Hepatocyte (in vitro differentiated cells): ENCODE data around the gene TMEM151A. TPM values are rescaled to one million over a fixed set of nuclear protein-coding genes. Genes with fewer than 3 reads are reported as not detected.
"Not testable (repeated sequence)": the region's sequence is repeated elsewhere in the genome, so short reads cannot be mapped to it uniquely, and the experiment has no call there.

ENCODE experiments used
- DNase-seq: peaks from one replicate; pipeline ENCODE4 v3.0.0-alpha.2; 2016; ENCODE audit warnings: low spot score
- H2AFZ ChIP-seq: fragments of 200-600 bp; sonication (generic); 2 replicates; pipeline ENCODE4 v1.6.0; 2016; ENCODE audit warnings: antibody characterized with exemption, mild to moderate bottlenecking
- H3K27ac ChIP-seq: fragments of 200-600 bp; sonication (generic); 2 replicates; pipeline ENCODE4 v1.5.1; 2016; ENCODE audit warnings: mild to moderate bottlenecking
- H3K27me3 ChIP-seq: fragments of 200-600 bp; sonication (generic); 2 replicates; pipeline ENCODE4 v1.6.1; 2016
- H3K36me3 ChIP-seq: fragments of 200-600 bp; sonication (generic); replicated peaks from 2 replicates; pipeline ENCODE4 v1.5.1; 2016; ENCODE audit warnings: low read depth; ENCODE audit not compliant: insufficient read depth
- H3K4me1 ChIP-seq: fragments of 200-600 bp; sonication (generic); 2 replicates; pipeline ENCODE4 v1.5.1; 2016; ENCODE audit warnings: mild to moderate bottlenecking, moderate library complexity; ENCODE audit not compliant: insufficient read depth
- H3K4me2 ChIP-seq: fragments of 200-600 bp; sonication (generic); 2 replicates; pipeline ENCODE4 v1.6.0; 2016
- H3K4me3 ChIP-seq: fragments of 200-600 bp; sonication (generic); 2 replicates; pipeline ENCODE4 v1.5.1; 2016; ENCODE audit warnings: mild to moderate bottlenecking
- H3K79me2 ChIP-seq: fragments of 200-600 bp; sonication (generic); 2 replicates; pipeline ENCODE4 v1.6.0; 2017; ENCODE audit warnings: mild to moderate bottlenecking
- H3K9me2 ChIP-seq: fragments of 200-600 bp; sonication (generic); replicated peaks from 2 replicates; pipeline ENCODE4 v1.6.0; 2017; ENCODE audit warnings: mild to moderate bottlenecking; ENCODE audit not compliant: insufficient read depth
- H3K9me3 ChIP-seq: fragments of 200-600 bp; sonication (generic); 2 replicates; pipeline ENCODE4 v1.5.1; 2016; ENCODE audit warnings: low read depth, mild to moderate bottlenecking
- H4K20me1 ChIP-seq: fragments of 200-600 bp; sonication (generic); 2 replicates; pipeline ENCODE4 v1.6.0; 2016; ENCODE audit warnings: mild to moderate bottlenecking; ENCODE audit not compliant: insufficient read depth, poor library complexity, severe bottlenecking
- CTCF ChIP-seq: fragments of 200-600 bp; sonication (generic); IDR thresholded peaks from 2 replicates; pipeline ENCODE4 v1.5.1; 2016; ENCODE audit warnings: antibody characterized with exemption, mild to moderate bottlenecking; ENCODE audit not compliant: poor library complexity
- EZH2 ChIP-seq: fragments of 200-600 bp; sonication (generic); IDR thresholded peaks from 2 replicates; pipeline ENCODE4 v1.6.1; 2016; ENCODE audit warnings: antibody characterized with exemption, mild to moderate bottlenecking, borderline replicate concordance
- EZH2phosphoT487 ChIP-seq: fragments of 200-600 bp; sonication (generic); IDR thresholded peaks from one replicate; pipeline ENCODE4 v1.6.1; 2018; ENCODE audit warnings: antibody characterized with exemption, mild to moderate bottlenecking, low read depth, moderate library complexity; ENCODE audit not compliant: unreplicated experiment, severe bottlenecking
- WGBS: methylation state at CpG from one replicate; pipeline ENCODE4 v1.1.6; 2016; ENCODE audit warnings: low lambda C conversion rate; ENCODE audit errors: missing lambda C conversion rate; 5-methylcytosine and 5-hydroxymethylcytosine counted together
- polyA plus RNA-seq: library from polyadenylated mRNA; unstranded; fragments of >200 nt; fragmentation: Nextera tagmentation; extraction: Ambion mirVana; gene quantifications from 2 replicates; pipeline ENCODE4 v1.2.1, GENCODE V29; 2016
- total RNA-seq: library from RNA; depleted of rRNA; stranded (reverse); fragments of >200 nt; gene quantifications from 2 replicates; pipeline ENCODE4 v1.2.3, GENCODE V29; 2014

TMEM151A gene
- total and polyA plus RNA-seq, 2 experiments from 2014 or later = 21.4 to 36.4 TPM

- TF ChIP-seq EZH2phosphoT487 (no peak), CTCF (no peak), EZH2 (no peak)
Measured at GRCh38 chr11:66247295-66247694, 44.4 kb upstream of the TMEM151A start.

GRCh38 chr11:66247801-66248200 lies 43.9 kb upstream of the TMEM151A start:
- H3K4me1 ChIP-seq = no peaks in the 10 kb centered on the region
- H3K27ac ChIP-seq = no peak overlapping the region
- H3K9me2 ChIP-seq = no peaks in the 10 kb centered on the region
- H3K27me3 ChIP-seq = no peaks in the 10 kb centered on the region
- H3K36me3 ChIP-seq = no peaks in the 10 kb centered on the region
- H3K4me2 ChIP-seq = no peak overlapping the region
- TF ChIP-seq EZH2 (no peak), EZH2phosphoT487 (no peak), CTCF (no peak)
- no peaks in the 10 kb centered on the region for H4K20me1 ChIP-seq
- no peak overlapping the region for H2AFZ ChIP-seq
- DNase-seq = no peak
- WGBS = 92% methylated on average over 3 of the region's 3 CpGs
- no peaks in the 10 kb centered on the region for H3K9me3 ChIP-seq
- no peaks in the 10 kb centered on the region for H3K79me2 ChIP-seq
- no peak overlapping the region for H3K4me3 ChIP-seq

More at GRCh38 chr11:66247295-66247694, 44.4 kb upstream of the TMEM151A start:
- no peaks in the 10 kb centered on the region for H3K79me2 ChIP-seq
- H3K36me3 ChIP-seq = no peaks in the 10 kb centered on the region
- no peaks in the 10 kb centered on the region for H4K20me1 ChIP-seq
- H3K4me1 ChIP-seq = no peaks in the 10 kb centered on the region
- no peaks in the 10 kb centered on the region for H3K9me3 ChIP-seq
- no peaks in the 10 kb centered on the region for H3K9me2 ChIP-seq
- no peak overlapping the region for H3K4me2 ChIP-seq
- WGBS = 94% methylated on average over 4 of the region's 4 CpGs
- H3K4me3 ChIP-seq = no peak overlapping the region
- H3K27ac ChIP-seq = no peak overlapping the region
- H2AFZ ChIP-seq = no peak overlapping the region
- DNase-seq = no peak
- no peaks in the 10 kb centered on the region for H3K27me3 ChIP-seq

- Histone ChIP-seq H2AFZ (no peak overlapping the region), H3K27me3 (no peaks in the 10 kb centered on the region), H3K4me1 (no peaks in the 10 kb centered on the region), H3K36me3 (no peaks in the 10 kb centered on the region), H3K79me2 (no peaks in the 10 kb centered on the region), H4K20me1 (no peaks in the 10 kb centered on the region), H3K4me3 (no peak overlapping the region), H3K4me2 (no peak overlapping the region), H3K9me2 (no peaks in the 10 kb centered on the region), H3K9me3 (no peaks in the 10 kb centered on the region), H3K27ac (no peak overlapping the region)
- 95% methylated on average over 6 of the region's 6 CpGs for WGBS
- TF ChIP-seq EZH2phosphoT487 (no peak), CTCF (no peak)
- no peak for DNase-seq
Measured at GRCh38 chr11:66248903-66249302, 42.8 kb upstream of the TMEM151A start.

- no peaks in the 10 kb centered on the region for H3K9me2 ChIP-seq
- TF ChIP-seq CTCF (no peak), EZH2phosphoT487 (no peak), EZH2 (no peak)
- no peak overlapping the region for H2AFZ ChIP-seq
- no peak for DNase-seq
- no peaks in the 10 kb centered on the region for H3K79me2 ChIP-seq
- no peaks in the 10 kb centered on the region for H3K27me3 ChIP-seq
- H3K27ac ChIP-seq = no peak overlapping the region
- H3K4me1 ChIP-seq = no peaks in the 10 kb centered on the region
- WGBS = 82% methylated on average over 7 of the region's 7 CpGs
- H3K36me3 ChIP-seq = no peaks in the 10 kb centered on the region
- no peak overlapping the region for H3K4me2 ChIP-seq
- H4K20me1 ChIP-seq = no peaks in the 10 kb centered on the region
- no peaks in the 10 kb centered on the region for H3K9me3 ChIP-seq
- H3K4me3 ChIP-seq = no peak overlapping the region
Measured at GRCh38 chr11:66251809-66252208, 39.9 kb upstream of the TMEM151A start.

GRCh38 chr11:66253081-66253480 lies 38.6 kb upstream of the TMEM151A start:
- not testable (repeated sequence) for H3K4me1 ChIP-seq, H3K4me3 ChIP-seq, H3K4me2 ChIP-seq, DNase-seq, H3K27ac ChIP-seq, H3K36me3 ChIP-seq, H2AFZ ChIP-seq, H3K9me2 ChIP-seq, H3K9me3 ChIP-seq, H3K27me3 ChIP-seq, H3K79me2 ChIP-seq, H4K20me1 ChIP-seq
- 87% methylated on average over 6 of the region's 6 CpGs for WGBS
